ENCODE results near the gene COBLL1.

The COBLL1 gene

GRCh38 chr2:164642268-164642667 is 199.4 kb downstream of the COBLL1 start:
- TF ChIP-seq, protein P1, sequence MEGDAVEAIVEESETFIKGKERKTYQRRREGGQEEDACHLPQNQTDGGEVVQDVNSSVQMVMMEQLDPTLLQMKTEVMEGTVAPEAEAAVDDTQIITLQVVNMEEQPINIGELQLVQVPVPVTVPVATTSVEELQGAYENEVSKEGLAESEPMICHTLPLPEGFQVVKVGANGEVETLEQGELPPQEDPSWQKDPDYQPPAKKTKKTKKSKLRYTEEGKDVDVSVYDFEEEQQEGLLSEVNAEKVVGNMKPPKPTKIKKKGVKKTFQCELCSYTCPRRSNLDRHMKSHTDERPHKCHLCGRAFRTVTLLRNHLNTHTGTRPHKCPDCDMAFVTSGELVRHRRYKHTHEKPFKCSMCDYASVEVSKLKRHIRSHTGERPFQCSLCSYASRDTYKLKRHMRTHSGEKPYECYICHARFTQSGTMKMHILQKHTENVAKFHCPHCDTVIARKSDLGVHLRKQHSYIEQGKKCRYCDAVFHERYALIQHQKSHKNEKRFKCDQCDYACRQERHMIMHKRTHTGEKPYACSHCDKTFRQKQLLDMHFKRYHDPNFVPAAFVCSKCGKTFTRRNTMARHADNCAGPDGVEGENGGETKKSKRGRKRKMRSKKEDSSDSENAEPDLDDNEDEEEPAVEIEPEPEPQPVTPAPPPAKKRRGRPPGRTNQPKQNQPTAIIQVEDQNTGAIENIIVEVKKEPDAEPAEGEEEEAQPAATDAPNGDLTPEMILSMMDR (IDR thresholded peaks at IDR 0.05; ENCODE audit: low read length), result no peak
- no peak for TF ChIP-seq EZH2 (IDR thresholded peaks at IDR 0.05; ENCODE audit: borderline replicate concordance, low read length)
- H3K9me2 ChIP-seq (ENCODE audit: low read depth, low read length), result no peaks in the 10 kb centered on the region
- H4K20me1 ChIP-seq (ENCODE audit: insufficient read depth, low read length), result no peaks in the 10 kb centered on the region
- H3K27ac ChIP-seq (ENCODE audit: low read depth, low read length, poor library complexity, severe bottlenecking), result no peak overlapping the region
- H3F3A ChIP-seq (ENCODE audit: insufficient read depth, low read length), result no peaks in the 10 kb centered on the region
- H3K79me2 ChIP-seq (ENCODE audit: insufficient read depth, low read length), result no peaks in the 10 kb centered on the region
- no peak overlapping the region for H3K4me3 ChIP-seq (ENCODE audit: low read depth, low read length, poor library complexity, severe bottlenecking)
- no peaks in the 10 kb centered on the region for H3K36me3 ChIP-seq (ENCODE audit: insufficient read depth, low read length)
- no peaks in the 10 kb centered on the region for H3K4me1 ChIP-seq (ENCODE audit: insufficient read depth, low read length, severe bottlenecking)
- no peaks in the 10 kb centered on the region for H3K9me3 ChIP-seq (ENCODE audit: low read length)
- H3K4me2 ChIP-seq (ENCODE audit: low read length), result no peak overlapping the region
- no peak overlapping the region for H3K9ac ChIP-seq (ENCODE audit: low read length)
- H2AFZ ChIP-seq (ENCODE audit: low read length), result no peak overlapping the region
- H3K27me3 ChIP-seq (ENCODE audit: insufficient read depth, low read length), result no peaks in the 10 kb centered on the region

Data from OCI-LY1 (cell line).